Activated CD8-positive, alpha-beta memory T cell treated with anti-CD3 and anti-CD28 coated beads, Interleukin-2, amount 50 U/mL, for 24 hours (primary cell): ENCODE data around the gene FMNL2.

Experiments used
- DNase-seq: peaks from one replicate; pipeline ENCODE4 v3.0.0-alpha.2; 2020; ENCODE audit errors: extremely low read depth

Gene FMNL2

DNA sequence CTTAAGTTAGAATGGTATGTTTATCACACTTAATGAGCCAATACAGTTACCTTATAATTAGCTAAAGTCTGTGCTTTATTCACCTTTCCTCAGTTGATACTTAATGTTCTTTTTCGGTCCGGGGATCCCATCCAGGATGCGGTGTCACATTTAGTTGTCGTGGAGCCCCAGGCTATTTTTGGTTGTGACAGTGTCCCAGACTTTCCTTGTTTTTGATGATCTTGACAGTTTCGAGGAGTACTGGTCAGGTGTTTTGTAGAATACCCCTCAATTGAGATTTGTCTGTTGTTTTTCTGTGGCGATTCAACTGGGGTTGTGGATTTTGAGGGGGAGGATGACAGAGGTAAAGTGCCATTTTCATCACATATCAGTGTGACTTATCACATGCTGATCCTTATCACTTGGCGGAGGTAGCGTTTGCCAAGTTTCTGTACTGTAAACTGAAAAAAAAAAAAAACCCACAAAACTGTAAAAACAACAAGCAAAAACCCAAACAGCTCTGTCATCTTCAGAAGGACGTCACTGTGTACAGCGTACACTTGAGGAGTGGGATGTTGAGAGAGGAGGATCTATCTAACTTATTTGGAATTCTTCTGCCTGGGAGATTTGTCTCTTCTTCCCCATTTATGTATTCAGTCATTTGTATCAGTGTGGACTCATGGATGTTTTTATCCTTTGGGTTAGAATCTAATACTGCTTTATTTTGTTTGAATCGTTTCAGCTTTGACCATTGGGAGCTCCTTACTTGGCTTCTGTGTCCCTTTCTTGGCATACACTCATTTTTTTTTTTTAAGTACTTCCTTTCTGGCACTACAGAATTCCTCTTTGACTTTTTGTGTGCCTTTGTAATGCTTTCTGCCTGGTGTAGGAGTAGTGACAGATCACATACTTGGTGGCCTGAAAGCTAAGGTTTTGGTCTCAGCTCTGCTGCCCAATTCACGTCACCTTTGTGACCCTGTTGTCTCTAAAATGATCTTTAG, 68.1 kb downstream of the FMNL2 start:
- DNase-seq: no peak

DNA sequence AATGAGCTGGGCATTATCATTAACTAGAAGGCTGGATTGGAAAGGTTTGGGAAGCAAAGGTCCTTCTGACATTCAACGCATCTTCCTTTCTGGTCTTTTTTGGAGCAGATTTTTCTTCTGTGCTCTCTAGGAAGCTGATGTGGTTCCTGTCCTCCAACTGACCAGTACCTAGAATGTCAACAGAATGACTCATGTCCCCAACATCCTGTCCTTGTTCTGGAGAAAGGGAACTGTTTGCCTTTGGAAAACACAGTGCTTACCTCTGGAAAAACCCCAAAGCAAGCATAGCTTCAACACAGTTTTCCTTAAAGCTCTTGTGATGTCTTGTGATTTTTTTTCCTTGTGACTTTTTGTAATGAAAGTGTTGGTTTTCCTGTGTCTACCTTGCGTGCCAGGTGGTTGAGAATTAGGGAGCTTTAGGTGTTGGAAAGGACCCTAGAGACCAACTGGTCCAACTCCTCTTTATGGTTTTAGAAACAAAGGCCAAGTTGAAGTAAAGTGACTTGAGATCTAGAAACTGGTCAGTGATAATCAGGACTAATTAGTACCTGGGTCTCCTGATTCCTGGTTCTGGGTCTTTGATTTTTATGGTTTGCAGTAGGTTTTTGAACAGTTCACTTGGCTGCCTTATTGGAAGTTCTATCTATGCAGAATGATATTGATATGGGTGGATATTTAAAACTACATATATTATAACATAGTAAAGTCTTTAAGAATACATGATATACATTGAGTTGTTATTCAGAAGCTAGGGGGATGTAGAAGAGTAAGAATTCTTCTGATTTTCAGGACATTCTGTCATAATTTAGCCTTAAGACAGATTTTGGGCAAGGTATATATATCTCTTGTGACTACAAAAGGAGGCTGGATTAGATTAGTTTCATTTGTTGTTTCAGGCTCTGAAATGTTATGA, 70.5 kb downstream of the FMNL2 start:
- no peak for DNase-seq

GRCh38 chr2:152406119-152406835, 71.3 kb downstream of the FMNL2 start:
- DNase-seq: no peak

- DNase-seq: no peak
Observed at GRCh38 chr2:152406836-152407161, 71.8 kb downstream of the FMNL2 start.

GRCh38 chr2:152407204-152407721, 72.3 kb downstream of the FMNL2 start:
- DNase-seq: no peak

DNA sequence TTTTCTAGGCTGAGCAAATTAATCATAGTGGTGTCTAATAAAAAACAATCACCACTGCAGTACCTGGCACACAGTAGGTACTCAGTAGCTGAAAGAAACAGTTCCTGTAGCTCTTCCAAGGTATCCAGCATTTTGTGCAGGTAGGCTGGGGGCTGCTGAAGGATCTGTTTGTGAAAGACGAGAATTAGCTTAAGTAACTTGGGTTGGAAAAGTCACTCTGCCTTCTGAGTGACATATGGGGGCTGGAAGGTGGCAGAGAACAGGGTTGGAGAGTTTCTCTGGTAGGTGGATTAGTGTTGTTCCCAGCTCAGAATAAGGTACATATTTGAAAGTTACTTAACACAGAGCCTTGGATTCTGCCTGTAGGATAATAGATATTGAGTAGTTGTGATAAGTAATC, 72.8 kb downstream of the FMNL2 start:
- no peak for DNase-seq

DNA sequence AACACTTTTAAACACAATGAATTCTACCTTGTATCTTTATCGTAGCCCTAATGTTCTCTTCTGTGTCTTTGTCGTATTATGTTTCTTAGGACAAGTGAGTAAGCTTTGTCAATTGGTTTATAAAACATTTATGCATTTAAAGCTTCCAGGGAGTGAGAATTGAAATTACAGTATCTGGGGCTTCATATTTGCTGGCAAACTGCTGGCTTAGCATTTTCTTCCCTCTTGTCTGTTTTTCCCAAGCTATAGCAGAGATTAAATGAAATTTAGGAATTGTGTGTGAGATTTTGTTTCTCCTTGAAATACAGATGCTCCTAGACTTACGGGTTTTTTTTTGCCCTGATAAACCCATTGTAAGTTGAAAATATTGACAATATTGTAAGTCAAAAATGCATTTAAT, 73.3 kb downstream of the FMNL2 start:
- DNase-seq: no peak

GRCh38 chr2:152409386-152410164, 74.6 kb downstream of the FMNL2 start:
- no peak for DNase-seq

DNA sequence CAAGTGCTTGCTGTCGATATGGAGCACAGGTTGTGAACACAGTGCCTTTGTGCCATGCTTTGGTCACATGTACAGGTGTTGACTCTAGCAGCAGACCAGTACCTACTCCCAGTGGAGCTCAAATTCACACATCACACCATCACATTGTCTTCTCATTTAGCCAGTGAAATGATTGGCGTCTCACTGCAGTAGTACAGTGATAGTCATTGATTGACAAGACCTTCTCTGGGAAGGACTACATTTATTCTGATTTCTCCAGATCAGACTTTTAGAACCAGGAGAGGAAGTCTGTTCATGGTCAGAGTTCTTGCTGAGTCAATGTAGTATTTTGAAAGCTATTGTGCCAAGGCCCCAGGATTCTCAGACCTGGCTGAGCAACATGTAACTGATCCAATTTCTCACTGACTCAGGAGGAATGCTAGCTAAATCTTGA, 75.2 kb downstream of the FMNL2 start:
- no peak for DNase-seq

DNA sequence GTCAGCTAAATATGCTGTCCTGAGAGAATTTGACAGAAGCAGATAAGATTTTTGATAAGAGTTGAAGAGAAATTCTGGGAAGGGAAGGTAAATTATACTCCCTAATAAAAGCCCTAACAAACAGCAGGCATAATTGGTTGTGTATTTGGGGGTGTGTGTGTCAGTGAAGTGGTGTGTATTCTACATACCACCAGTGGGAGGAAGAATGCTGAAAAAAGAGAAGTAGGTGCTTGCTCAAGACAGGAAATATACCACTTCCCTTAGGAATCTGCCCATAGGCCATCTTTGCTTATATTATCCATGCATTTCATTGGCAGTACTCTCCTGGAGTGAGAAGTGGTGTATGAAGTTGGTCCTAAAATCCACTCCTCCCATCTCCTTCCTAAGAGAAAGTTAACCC, 76.2 kb downstream of the FMNL2 start:
- DNase-seq: no peak

- DNase-seq: no peak
Observed at GRCh38 chr2:152413228-152414030, 78.5 kb downstream of the FMNL2 start.

- no peak for DNase-seq
Observed at GRCh38 chr2:152415231-152415642, 80.3 kb downstream of the FMNL2 start.

GRCh38 chr2:152415796-152416195, 80.8 kb downstream of the FMNL2 start:
- DNase-seq: no peak

DNA sequence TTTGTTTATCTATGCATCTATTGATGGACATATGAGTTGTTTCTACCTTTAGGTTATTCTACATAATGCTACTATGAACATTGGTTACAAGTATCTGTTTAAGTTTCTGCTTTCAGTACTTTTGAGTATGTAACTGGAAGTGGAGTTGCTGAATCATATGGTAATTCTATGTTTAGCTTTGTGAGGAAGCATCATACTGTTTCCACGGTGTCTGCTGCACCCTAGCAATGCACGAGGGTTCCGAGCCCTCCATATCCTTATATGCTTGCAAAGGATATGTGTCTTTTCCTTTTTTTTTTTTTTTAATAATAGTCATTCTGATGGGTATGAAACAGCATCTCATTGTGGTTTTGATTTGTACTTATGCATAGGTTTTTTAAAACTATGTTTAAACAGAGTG, 83.7 kb downstream of the FMNL2 start:
- no peak for DNase-seq

GRCh38 chr2:152419944-152420343, 85.0 kb downstream of the FMNL2 start:
- no peak for DNase-seq

DNA sequence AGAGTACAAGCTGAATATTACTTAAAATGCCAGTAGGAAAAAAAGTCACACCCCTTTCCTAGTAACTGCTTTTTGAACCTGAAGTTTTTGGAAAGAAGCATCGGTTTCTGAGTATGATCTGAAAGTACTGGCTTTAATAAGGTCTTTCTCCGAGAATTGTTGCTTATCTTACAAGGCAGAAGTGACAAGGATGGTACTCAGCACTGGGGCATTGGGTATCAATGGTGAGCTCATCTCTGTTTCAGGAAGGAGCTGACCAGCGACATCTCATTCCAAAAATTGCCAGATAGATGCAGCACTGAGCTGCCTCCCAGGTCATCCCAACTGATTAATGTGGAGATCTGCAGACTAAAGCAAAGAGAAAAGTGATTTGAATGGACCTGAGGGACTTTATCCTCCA, 85.4 kb downstream of the FMNL2 start:
- no peak for DNase-seq

- no peak for DNase-seq
Observed at GRCh38 chr2:152420936-152421335, 86.0 kb downstream of the FMNL2 start.

DNA sequence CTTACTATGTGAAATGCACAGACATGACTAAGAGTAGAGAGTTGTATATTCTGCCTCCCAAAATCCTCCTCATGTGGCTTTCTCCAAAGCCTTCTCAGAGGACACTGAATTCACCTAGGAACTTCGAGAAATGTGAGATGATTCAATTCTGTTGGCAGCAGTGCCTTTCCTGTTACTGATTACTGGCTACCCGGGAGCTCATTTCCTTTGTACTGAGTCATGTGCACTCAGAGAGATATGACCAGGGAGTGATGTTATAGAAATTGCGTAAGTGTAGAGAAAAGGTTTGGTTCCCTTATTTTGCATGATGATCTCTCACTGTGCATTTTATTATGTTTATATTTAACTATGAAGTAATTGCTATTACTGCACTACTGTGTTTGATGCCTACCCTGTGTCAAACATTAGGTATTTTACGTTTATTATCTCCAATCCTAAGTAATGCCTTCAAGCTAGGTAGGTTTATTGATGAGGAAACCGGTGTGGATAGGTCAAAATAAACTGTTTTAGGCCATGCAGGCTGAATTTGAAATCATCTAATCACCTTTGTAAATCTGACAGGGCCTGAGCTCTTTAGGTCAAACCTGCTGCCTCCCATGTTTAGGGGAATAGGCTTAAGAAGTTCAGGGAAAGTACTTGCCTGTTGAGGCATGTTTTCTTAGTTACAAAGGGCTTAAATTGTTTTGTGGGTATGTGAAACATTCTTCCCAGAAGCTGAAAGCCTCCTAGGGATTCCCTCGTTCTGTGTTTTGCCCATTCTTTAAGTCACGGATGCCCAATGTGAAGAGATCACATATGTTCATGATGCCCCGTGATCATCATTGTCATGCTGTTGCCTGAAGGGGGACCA, 86.8 kb downstream of the FMNL2 start:
- DNase-seq: no peak

GRCh38 chr2:152423684-152424083, 88.7 kb downstream of the FMNL2 start:
- DNase-seq: no peak
